K562 (cell line): ENCODE data around the gene R3HDM2. TPM values are rescaled to one million over a fixed set of nuclear protein-coding genes. Genes with fewer than 3 reads are reported as not detected.

Experiments
- ATF3 ChIP-seq, 2 experiments: fragments of 450-650 bp in 1 of 2; sonication (generic) in 1 of 2; formaldehyde crosslinking in 1 of 2; IDR thresholded peaks in 1 of 2; conservative IDR thresholded peaks in 1 of 2; 2 replicates each; pipeline versions ENCODE4 v1.6.1 to v1.8.1; 2016 to 2023; ENCODE audit warnings: mild to moderate bottlenecking in 2 of 2, moderate library complexity in 2 of 2, inconsistent platforms in 1 of 2, missing genetic modification reagents in 1 of 2
- BRD4 ChIP-seq: fragments of 200-600 bp; sonication (generic); IDR thresholded peaks from 2 replicates; pipeline ENCODE4 v1.6.1; 2017; ENCODE audit warnings: inconsistent platforms
- CBFA2T3 ChIP-seq: fragments of 450-650 bp; IDR thresholded peaks from 2 replicates; pipeline ENCODE4 v1.6.1; 2017
- HMG20A ChIP-seq: fragments of 450-650 bp; formaldehyde crosslinking; conservative IDR thresholded peaks from 2 replicates; pipeline ENCODE4 v1.4.0; 2020; ENCODE audit warnings: mild to moderate bottlenecking, mixed read lengths
- KDM5B ChIP-seq: fragments of 200-600 bp; sonication (generic); IDR thresholded peaks from 2 replicates; pipeline ENCODE4 v1.6.1; 2012; ENCODE audit warnings: low read depth, mild to moderate bottlenecking, moderate library complexity, low read length, control low read depth, inconsistent platforms; ENCODE audit not compliant: insufficient replicate concordance
- KLF16 ChIP-seq: IDR thresholded peaks from 2 replicates; pipeline ENCODE4 v1.6.1; 2016; ENCODE audit warnings: antibody characterized with exemption
- MAX ChIP-seq: sonication (generic); formaldehyde crosslinking; IDR thresholded peaks from 2 replicates; pipeline ENCODE4 v1.9.0; 2022; ENCODE audit warnings: mild to moderate bottlenecking, missing genetic modification reagents
- MLX ChIP-seq, 2 experiments: fragments of 450-650 bp in 1 of 2; sonication (generic) in 1 of 2; formaldehyde crosslinking; conservative IDR thresholded peaks; 2 replicates each; pipeline versions ENCODE4 v1.4.0 to v1.8.1; 2020 to 2022; ENCODE audit warnings: mild to moderate bottlenecking in 1 of 2, missing genetic modification reagents in 1 of 2
- MYNN ChIP-seq, 2 experiments: sonication (generic); formaldehyde crosslinking in 1 of 2; IDR thresholded peaks; 2 replicates each; pipeline versions ENCODE4 v1.5.0 to v1.6.1; 2016 to 2020; ENCODE audit warnings: antibody characterized with exemption in 1 of 2, missing genetic modification reagents in 1 of 2
- POLR3A ChIP-seq: IDR thresholded peaks from 2 replicates; pipeline ENCODE4 v1.6.1; 2011; ENCODE audit warnings: borderline replicate concordance, mild to moderate bottlenecking, moderate library complexity; ENCODE audit not compliant: insufficient read length, insufficient read depth; ENCODE audit errors: extremely low read depth
- TAF1 ChIP-seq: IDR thresholded peaks from 2 replicates; pipeline ENCODE4 v1.6.1; 2011; ENCODE audit warnings: mild to moderate bottlenecking, low read length, moderate library complexity; ENCODE audit not compliant: insufficient read depth, control insufficient read depth, severe bottlenecking; ENCODE audit errors: extremely low read depth
- THRB ChIP-seq: fragments of 450-650 bp; formaldehyde crosslinking; conservative IDR thresholded peaks from 2 replicates; pipeline ENCODE4 v1.4.0; 2022; ENCODE audit warnings: mild to moderate bottlenecking, missing genetic modification characterization
- ZBTB17 ChIP-seq: fragments of 450-650 bp; formaldehyde crosslinking; IDR thresholded peaks from 2 replicates; pipeline ENCODE4 v1.4.0; 2020; ENCODE audit warnings: mild to moderate bottlenecking
- ZNF133 ChIP-seq: fragments of 250-450 bp; sonication (Bioruptor Pico); IDR thresholded peaks from 2 replicates; pipeline ENCODE4 v1.4.0; 2020; ENCODE audit warnings: mild to moderate bottlenecking
- ZNF274 ChIP-seq: IDR thresholded peaks from 2 replicates; pipeline ENCODE4 v1.6.1; 2011; ENCODE audit warnings: low read depth, mild to moderate bottlenecking, low read length, moderate library complexity, borderline replicate concordance
- ZNF561 ChIP-seq: fragments of 450-650 bp; formaldehyde crosslinking; conservative IDR thresholded peaks from 2 replicates; pipeline ENCODE4 v1.4.0; 2020; ENCODE audit warnings: mild to moderate bottlenecking, moderate library complexity
- ZNF592 ChIP-seq: fragments of 450-650 bp; IDR thresholded peaks from 2 replicates; pipeline ENCODE4 v1.6.1; 2017; ENCODE audit warnings: antibody characterized with exemption, mild to moderate bottlenecking
- ZNF766 ChIP-seq: fragments of 200-800 bp; sonication (Bioruptor generic); conservative IDR thresholded peaks from 2 replicates; pipeline ENCODE4 v1.6.1; 2016; ENCODE audit warnings: missing genetic modification characterization, missing compliant biosample characterization
- polyA plus RNA-seq, 8 experiments: library from polyadenylated mRNA; depleted of rRNA in 4 of 8; stranded (reverse) in 5 of 8; unstranded in 3 of 8; fragments of >200 nt; fragmentation: Nextera tagmentation in 2 of 8; fragmentation: Illumina TruSeq in 1 of 8; extraction: Ambion mirVana in 2 of 8; extraction: Trizol in 1 of 8; gene quantifications; 2 replicates each; pipeline versions ENCODE4 v1.2.1 to v1.2.3, GENCODE V29; 2011 to 2014; ENCODE audit warnings: inconsistent platforms in 1 of 8, missing spikeins in 1 of 8
- total RNA-seq, 7 experiments: library from RNA; depleted of rRNA in 6 of 7; stranded (reverse); fragments of >200 nt in 6 of 7; fragmentation: Illumina TruSeq in 2 of 7; extraction: Trizol in 2 of 7; gene quantifications; 2 replicates each; pipeline versions ENCODE4 v1.2.1 to v1.2.3, GENCODE V29; 2011 to 2021; ENCODE audit warnings: low replicate concordance in 1 of 7

Gene R3HDM2
- total and polyA plus RNA-seq, 9 of the 15 experiments (the other 6 are each of a cell fraction or from before 2014, with no cell fraction given), result 3.3 to 18.8 (median 9.0) TPM

- TF ChIP-seq THRB (CRISPR knock-in tag) (peak; percentile 66; the same call in 1 of the 2 replicates), KDM5B (peak; percentile 30), POLR3A (no peak), ZNF561 (no peak), ZNF133 (CRISPR knock-in tag) (no peak), HMG20A (CRISPR knock-in tag) (no peak), ZNF274 (no peak), ATF3 (IDR thresholded peaks at IDR 0.05) (peak; percentile 44; the same call in 1 of the 2 replicates), ATF3 (CRISPR knock-in tag; conservative IDR thresholded peaks at IDR 0.05) (no peak), CBFA2T3 (no peak), ZNF766 (CRISPR knock-in tag) (0 out of 2 replicates have a peak, but pooled peaks have one; percentile 27), MYNN (IDR thresholded peaks at IDR 0.05) (no peak), MYNN (CRISPR knock-in tag; IDR thresholded peaks at IDR 0.05) (no peak), MAX (CRISPR knock-in tag) (peak; percentile 21; the same call in 1 of the 2 replicates), ZNF592 (0 out of 2 replicates have a peak, but pooled peaks have one; percentile 36), BRD4 (no peak), ZBTB17 (0 out of 2 replicates have a peak, but pooled peaks have one; percentile 63), MLX (CRISPR knock-in tag; conservative IDR thresholded peaks at IDR 0.05) (no peak), TAF1 (peak; percentile 19), KLF16 (no peak)
Observed at GRCh38 chr12:57477710-57478681, 47.2 kb upstream of the R3HDM2 start (continued).
